ENCODE data around the gene KCTD6. TPM values are rescaled to one million over a fixed set of nuclear protein-coding genes. Genes with fewer than 3 reads are reported as not detected.

KCTD6 gene
- total and polyA plus RNA-seq, 2 of the 8 experiments (the other 6 are each of a cell fraction or from before 2014, with no cell fraction given), result 17.4 to 21.4 TPM

DNA sequence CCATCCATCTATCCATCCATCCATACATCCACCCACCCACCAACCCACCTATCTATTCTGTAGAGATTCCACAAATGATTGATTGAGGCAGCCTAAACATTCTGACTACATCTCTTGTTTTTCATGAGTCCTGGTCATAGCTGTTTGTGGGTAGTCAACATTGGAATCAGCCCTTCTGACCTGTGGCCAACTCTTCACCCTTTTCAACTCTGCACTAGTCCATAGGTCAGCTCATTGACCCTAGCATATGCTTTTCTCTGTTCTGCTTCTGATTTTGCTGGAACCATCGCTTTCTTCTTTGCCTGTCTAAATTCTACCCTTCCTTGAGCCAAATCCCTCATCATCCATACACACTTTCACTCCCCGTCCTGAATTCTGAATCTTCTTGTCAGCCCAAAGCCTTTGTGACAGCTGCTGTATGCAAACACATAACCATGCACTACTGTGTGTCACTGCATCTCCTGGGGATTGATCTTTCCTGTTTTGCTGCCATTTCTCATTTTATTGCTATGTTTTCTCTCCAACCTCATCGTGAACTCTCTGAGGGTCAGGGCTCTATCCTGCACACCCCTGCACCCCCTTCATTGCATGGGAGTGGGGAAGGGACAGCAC, 16.8 kb upstream of the KCTD6 start:
- H3K27ac ChIP-seq (ENCODE audit: low read depth, low read length), result no peak overlapping the region
- H3K9ac ChIP-seq (replicated peaks in 1 of 4; ENCODE audit: extremely low read depth in 1 of 4, low read depth in 3 of 4, low read length in 3 of 4), result no peak overlapping the region
- H3K18ac ChIP-seq (ENCODE audit: extremely low read depth, low read length), result no peak overlapping the region
- H2BK20ac ChIP-seq (ENCODE audit: low read length), result no peak overlapping the region
- H3K36me3 ChIP-seq (ENCODE audit: control insufficient read depth in 2 of 4, insufficient read depth in 4 of 4, low read length in 3 of 4), result no peaks in the 10 kb centered on the region
- H2AK5ac ChIP-seq (ENCODE audit: low read depth, low read length), result 0 out of 2 replicates have a peak overlapping the region, but pooled peaks have one; percentile 1
- H3K14ac ChIP-seq (ENCODE audit: insufficient read length), result no peak overlapping the region
- WGBS, 2 experiments (ENCODE audit: extremely low coverage in 1 of 2, insufficient coverage in 1 of 2, insufficient read length in 1 of 2, insufficient replicate concordance in 2 of 2, low coverage in 1 of 2, low lambda C conversion rate in 2 of 2, missing lambda C conversion rate in 1 of 2), result 87% methylated on average over 3 of the region's 3 CpGs; no CpG with 5 or more reads in 1 of the 2 experiments
- H3K79me1 ChIP-seq (ENCODE audit: low read depth, low read length), result no peaks in the 10 kb centered on the region
- H3K23me2 ChIP-seq (ENCODE audit: low read depth, low read length), result no peaks in the 10 kb centered on the region
- no peaks in the 10 kb centered on the region for H3K27me3 ChIP-seq (replicated peaks in 1 of 4; ENCODE audit: control insufficient read depth in 3 of 4, extremely low read depth in 1 of 4, insufficient read depth in 3 of 4, low read length in 3 of 4)
- peaks cover 0 to 7% (median 4%) of the 10 kb centered on the region in 4 experiments; a peak in 4 of 7 replicates for H3K4me1 ChIP-seq (replicated peaks in 1 of 4; ENCODE audit: control insufficient read depth in 3 of 4, insufficient read depth in 4 of 4, low read length in 3 of 4)
- TF ChIP-seq EGR1 (IDR thresholded peaks at IDR 0.05; ENCODE audit: borderline replicate concordance, low read depth, low read length) (no peak), SUZ12 (IDR thresholded peaks at IDR 0.05; ENCODE audit: low read length) (no peak), MAX (IDR thresholded peaks at IDR 0.05) (no peak), CTBP2 (IDR thresholded peaks at IDR 0.05; ENCODE audit: borderline replicate concordance, insufficient read depth, insufficient read length, low read length) (no peak), POLR2AphosphoS5 (IDR thresholded peaks at IDR 0.05; ENCODE audit: low read depth, low read length) (no peak)
- TF ChIP-seq, protein P1, sequence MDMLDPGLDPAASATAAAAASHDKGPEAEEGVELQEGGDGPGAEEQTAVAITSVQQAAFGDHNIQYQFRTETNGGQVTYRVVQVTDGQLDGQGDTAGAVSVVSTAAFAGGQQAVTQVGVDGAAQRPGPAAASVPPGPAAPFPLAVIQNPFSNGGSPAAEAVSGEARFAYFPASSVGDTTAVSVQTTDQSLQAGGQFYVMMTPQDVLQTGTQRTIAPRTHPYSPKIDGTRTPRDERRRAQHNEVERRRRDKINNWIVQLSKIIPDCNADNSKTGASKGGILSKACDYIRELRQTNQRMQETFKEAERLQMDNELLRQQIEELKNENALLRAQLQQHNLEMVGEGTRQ (IDR thresholded peaks at IDR 0.05; ENCODE audit: low read length), result no peak
- H3K79me2 ChIP-seq (ENCODE audit: control insufficient read depth in 1 of 2, insufficient read depth in 2 of 2, low read length in 2 of 2), result no peaks in the 10 kb centered on the region
- no peak overlapping the region for H2BK12ac ChIP-seq (ENCODE audit: low read depth, low read length)
- CTCF ChIA-PET (ENCODE audit: partially characterized antibody), result interaction anchor here (1.9 kb wide), 1 partner anchor 11 kb away, joined by 7 read pairs; no protein-coding TSS in a partner anchor
- POLR2A ChIA-PET (ENCODE audit: partially characterized antibody), result interaction anchor here (0.5 kb wide), 1 partner anchor 86 kb away, joined by 3 read pairs; no protein-coding TSS in a partner anchor
- H2BK120ac ChIP-seq (replicated peaks; ENCODE audit: low read depth, low read length), result no peak overlapping the region
- DNase-seq (ENCODE audit: low read depth in 1 of 2, low spot score in 2 of 2), result no peak
- H3K23ac ChIP-seq (ENCODE audit: insufficient read length), result no peak overlapping the region
- H4K8ac ChIP-seq (ENCODE audit: extremely low read depth, insufficient read depth, low read length), result no peak overlapping the region
- H2BK5ac ChIP-seq (ENCODE audit: low read depth, low read length), result no peak overlapping the region
- H4K20me1 ChIP-seq (replicated peaks in 1 of 2; ENCODE audit: control insufficient read depth in 1 of 2, insufficient read depth in 2 of 2, low read length in 2 of 2), result no peaks in the 10 kb centered on the region
- H3K9me3 ChIP-seq (ENCODE audit: insufficient read depth in 2 of 2, low read depth in 1 of 2, low read length in 1 of 2), result no peaks in the 10 kb centered on the region
- no peak overlapping the region for H4K91ac ChIP-seq (replicated peaks; ENCODE audit: insufficient read length, low read length)
- no peak overlapping the region for H4K5ac ChIP-seq (ENCODE audit: insufficient read length, low read depth, low read length)
- no peak overlapping the region for H2BK15ac ChIP-seq (ENCODE audit: low read length)
- H3K4me2 ChIP-seq (ENCODE audit: insufficient read depth in 1 of 2, low read depth in 2 of 2, low read length in 2 of 2), result no peak overlapping the region
- H2AFZ ChIP-seq (ENCODE audit: low read length), result no peak overlapping the region
- FAIRE-seq, result no peak
- H3K4ac ChIP-seq (replicated peaks; ENCODE audit: insufficient read length, low read depth, low read length), result no peak overlapping the region
- no peak overlapping the region for H3K4me3 ChIP-seq (ENCODE audit: extremely low read depth in 1 of 4, insufficient read depth in 2 of 4, low read depth in 3 of 4, low read length in 4 of 4)
- H3K56ac ChIP-seq (replicated peaks; ENCODE audit: insufficient read length, low read depth, low read length), result no peak overlapping the region
